Karpas-422 (cell line): ENCODE measurements around the gene FAM186B. TPM values are rescaled to one million over a fixed set of nuclear protein-coding genes. Genes with fewer than 3 reads are reported as not detected.

Experiments used
- DNase-seq: peaks from one replicate; pipeline ENCODE4 v3.0.0-alpha.2; 2015
- H2AFZ ChIP-seq: fragments of 200-600 bp; sonication (generic); 2 replicates; pipeline ENCODE4 v1.6.1; 2014; ENCODE audit warnings: antibody characterized with exemption, low read length, mixed read lengths
- H3K27ac ChIP-seq: fragments of 200-600 bp; sonication (generic); 2 replicates; pipeline ENCODE4 v1.5.1; 2014; ENCODE audit warnings: mild to moderate bottlenecking, low read length, moderate library complexity
- H3K27me3 ChIP-seq: fragments of 200-600 bp; sonication (generic); 2 replicates; pipeline ENCODE4 v1.6.1; 2014; ENCODE audit warnings: low read length, mixed read lengths
- H3K36me3 ChIP-seq: fragments of 200-600 bp; sonication (generic); 2 replicates; pipeline ENCODE4 v1.6.1; 2014; ENCODE audit warnings: low read length, mixed read lengths; ENCODE audit not compliant: insufficient read depth
- H3K4me1 ChIP-seq: fragments of 200-600 bp; sonication (generic); 2 replicates; pipeline ENCODE4 v1.6.1; 2014; ENCODE audit warnings: mild to moderate bottlenecking, low read length, mixed read lengths
- H3K4me2 ChIP-seq: fragments of 200-600 bp; sonication (generic); 2 replicates; pipeline ENCODE4 v1.6.1; 2014; ENCODE audit warnings: low read length, low read depth, mild to moderate bottlenecking; ENCODE audit not compliant: poor library complexity, severe bottlenecking
- H3K4me3 ChIP-seq: fragments of 200-600 bp; sonication (generic); 2 replicates; pipeline ENCODE4 v1.5.1; 2014; ENCODE audit warnings: mild to moderate bottlenecking, antibody characterized with exemption, low read length, mixed read lengths
- H3K79me2 ChIP-seq: fragments of 200-600 bp; sonication (generic); 2 replicates; pipeline ENCODE4 v1.6.1; 2014; ENCODE audit warnings: mild to moderate bottlenecking, low read length, mixed read lengths
- H3K9ac ChIP-seq: fragments of 200-600 bp; sonication (generic); 2 replicates; pipeline ENCODE4 v1.6.0; 2014; ENCODE audit warnings: low read length
- H3K9me2 ChIP-seq: fragments of 200-600 bp; sonication (generic), shearing (Covaris generic); replicated peaks from 2 replicates; pipeline ENCODE4 v1.6.0; 2014; ENCODE audit warnings: mild to moderate bottlenecking, low read length, moderate library complexity; ENCODE audit not compliant: insufficient read depth
- H3K9me3 ChIP-seq: fragments of 300-700, 200-600 bp; sonication (generic); 2 replicates; pipeline ENCODE4 v1.6.1; 2014; ENCODE audit warnings: low read length, mixed read lengths
- H4K20me1 ChIP-seq: fragments of 200-600 bp; sonication (generic); 2 replicates; pipeline ENCODE4 v1.6.1; 2014; ENCODE audit warnings: mild to moderate bottlenecking, antibody characterized with exemption, low read length, low read depth; ENCODE audit not compliant: insufficient read depth
- total RNA-seq: library from RNA; depleted of rRNA; stranded (reverse); fragments of >200 nt; shearing (Covaris generic); gene quantifications from 2 replicates; pipeline ENCODE4 v1.2.3, GENCODE V29; 2014; ENCODE audit warnings: low replicate concordance

FAM186B gene
- total RNA-seq, 1 experiment from 2014 or later = not detected

DNA sequence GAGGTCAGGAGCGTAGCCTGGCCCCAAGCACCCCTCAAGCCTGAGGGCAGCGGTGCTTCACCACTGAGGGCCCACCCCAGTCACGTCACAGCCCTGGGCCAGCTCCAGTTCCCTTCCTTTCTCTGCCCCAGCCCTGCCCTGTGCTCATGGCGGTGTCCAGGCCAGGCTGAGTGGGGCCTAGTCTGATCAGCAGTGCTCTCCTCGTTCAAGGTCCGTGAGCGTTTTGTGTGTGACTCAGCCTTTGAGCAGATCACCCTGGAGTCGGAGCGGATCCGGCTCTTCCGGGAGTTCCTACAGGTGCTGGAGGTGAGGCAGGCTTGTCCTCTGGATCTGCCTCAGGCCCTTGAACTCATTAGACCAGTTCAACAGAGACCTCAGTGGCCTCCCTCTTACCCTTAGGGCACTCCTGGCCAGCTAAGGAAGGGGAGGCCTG lies 36.9 kb upstream of the FAM186B start:
- H4K20me1 ChIP-seq = no peaks in the 10 kb centered on the region; the same call in 1 of the 2 replicates
- DNase-seq = no peak
- no peak overlapping the region for H3K9ac ChIP-seq
- H3K4me3 ChIP-seq = no peak overlapping the region
- no peaks in the 10 kb centered on the region for H3K9me2 ChIP-seq
- H3K4me2 ChIP-seq = no peak overlapping the region
- H3K27ac ChIP-seq = no peak overlapping the region
- H2AFZ ChIP-seq = no peak overlapping the region
- H3K36me3 ChIP-seq = no peaks in the 10 kb centered on the region
- no peaks in the 10 kb centered on the region for H3K79me2 ChIP-seq
- H3K27me3 ChIP-seq = no peaks in the 10 kb centered on the region
- H3K9me3 ChIP-seq = no peaks in the 10 kb centered on the region
- H3K4me1 ChIP-seq = peaks cover 7% of the 10 kb centered on the region

GRCh38 chr12:49641748-49642369 lies 36.4 kb upstream of the FAM186B start:
- Histone ChIP-seq H3K9me2 (no peaks in the 10 kb centered on the region), H3K79me2 (no peaks in the 10 kb centered on the region), H3K36me3 (no peaks in the 10 kb centered on the region), H3K9me3 (no peaks in the 10 kb centered on the region), H4K20me1 (no peaks in the 10 kb centered on the region; the same call in 1 of the 2 replicates), H2AFZ (no peak overlapping the region), H3K4me3 (no peak overlapping the region), H3K27ac (no peak overlapping the region), H3K27me3 (no peaks in the 10 kb centered on the region), H3K9ac (no peak overlapping the region), H3K4me1 (peaks cover 7% of the 10 kb centered on the region), H3K4me2 (no peak overlapping the region)
- no peak for DNase-seq

DNA sequence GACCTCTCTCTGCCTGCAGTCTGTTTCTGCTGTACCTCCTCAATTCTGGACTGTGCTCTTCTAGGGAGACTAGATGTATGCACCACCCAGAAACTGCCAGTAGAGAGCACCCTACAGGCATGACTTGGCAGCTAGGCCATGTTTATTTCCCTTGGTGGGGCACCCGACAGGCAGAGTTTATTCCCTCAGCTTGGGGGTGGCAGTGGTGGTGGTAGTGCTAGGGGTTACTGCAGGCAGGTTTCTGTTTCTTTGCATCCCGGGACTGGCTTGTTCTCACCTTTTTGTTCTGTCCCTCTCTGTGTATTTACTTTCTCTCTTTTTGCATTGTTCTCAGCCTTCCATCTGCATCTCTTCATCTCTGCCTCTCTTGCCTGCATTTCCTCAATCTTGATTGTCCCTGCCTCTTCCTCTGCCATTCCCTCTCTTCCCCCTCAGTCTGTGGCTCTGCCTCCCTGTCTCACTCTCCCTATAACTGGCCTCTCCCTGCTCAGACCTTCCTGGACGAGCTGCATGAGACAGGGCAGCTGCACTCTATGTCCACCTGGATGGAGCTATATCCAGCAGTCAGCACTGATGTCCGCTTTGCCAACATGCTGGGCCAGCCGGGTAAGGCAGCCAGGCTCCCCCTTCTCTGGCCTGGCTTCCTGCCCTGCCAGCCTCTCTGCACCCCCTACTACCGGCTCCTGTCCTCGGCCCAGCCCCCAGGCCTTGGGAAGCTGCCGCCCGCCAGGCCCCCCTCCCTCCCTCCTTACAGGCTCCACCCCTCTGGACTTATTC lies 31.7 kb upstream of the FAM186B start:
- no peaks in the 10 kb centered on the region for H3K27me3 ChIP-seq
- peaks cover 4% of the 10 kb centered on the region for H3K4me1 ChIP-seq
- H3K4me3 ChIP-seq = no peak overlapping the region
- no peaks in the 10 kb centered on the region for H3K9me2 ChIP-seq
- peak; percentile 87 for DNase-seq
- no peaks in the 10 kb centered on the region; the same call in 1 of the 2 replicates for H4K20me1 ChIP-seq
- no peak overlapping the region for H3K27ac ChIP-seq
- no peaks in the 10 kb centered on the region for H3K9me3 ChIP-seq
- H3K79me2 ChIP-seq = no peaks in the 10 kb centered on the region
- H3K36me3 ChIP-seq = no peaks in the 10 kb centered on the region
- H3K4me2 ChIP-seq = no peak overlapping the region
- H2AFZ ChIP-seq = no peak overlapping the region
- no peak overlapping the region for H3K9ac ChIP-seq

- H3K79me2 ChIP-seq = no peaks in the 10 kb centered on the region
- H2AFZ ChIP-seq = no peak overlapping the region
- no peak for DNase-seq
- H3K36me3 ChIP-seq = no peaks in the 10 kb centered on the region
- no peak overlapping the region for H3K4me3 ChIP-seq
- no peaks in the 10 kb centered on the region for H3K9me3 ChIP-seq
- H3K9ac ChIP-seq = no peak overlapping the region
- H4K20me1 ChIP-seq = no peaks in the 10 kb centered on the region; the same call in 1 of the 2 replicates
- no peaks in the 10 kb centered on the region for H3K9me2 ChIP-seq
- H3K4me1 ChIP-seq = peaks cover 4% of the 10 kb centered on the region
- no peaks in the 10 kb centered on the region for H3K27me3 ChIP-seq
- H3K4me2 ChIP-seq = no peak overlapping the region
- H3K27ac ChIP-seq = no peak overlapping the region
These were observed 31.1 kb upstream of the FAM186B start for GRCh38 chr12:49636574-49636973.

GRCh38 chr12:49635656-49636055 lies 30.2 kb upstream of the FAM186B start:
- Histone ChIP-seq H3K9me2 (no peaks in the 10 kb centered on the region), H3K27me3 (no peaks in the 10 kb centered on the region), H3K79me2 (no peaks in the 10 kb centered on the region), H3K36me3 (no peaks in the 10 kb centered on the region), H3K9me3 (no peaks in the 10 kb centered on the region), H3K27ac (no peak overlapping the region), H4K20me1 (no peaks in the 10 kb centered on the region), H2AFZ (no peak overlapping the region), H3K9ac (no peak overlapping the region), H3K4me1 (peaks cover 4% of the 10 kb centered on the region), H3K4me2 (no peak overlapping the region), H3K4me3 (no peak overlapping the region)
- no peak for DNase-seq

GRCh38 chr12:49635036-49635435 lies 29.6 kb upstream of the FAM186B start:
- Histone ChIP-seq H3K27ac (no peak overlapping the region), H3K27me3 (no peaks in the 10 kb centered on the region), H3K4me2 (no peak overlapping the region), H3K9ac (no peak overlapping the region), H4K20me1 (no peaks in the 10 kb centered on the region), H3K79me2 (no peaks in the 10 kb centered on the region), H3K4me1 (peaks cover 4% of the 10 kb centered on the region), H2AFZ (no peak overlapping the region), H3K9me2 (no peaks in the 10 kb centered on the region), H3K36me3 (no peaks in the 10 kb centered on the region), H3K4me3 (no peak overlapping the region), H3K9me3 (no peaks in the 10 kb centered on the region)
- DNase-seq = no peak

DNA sequence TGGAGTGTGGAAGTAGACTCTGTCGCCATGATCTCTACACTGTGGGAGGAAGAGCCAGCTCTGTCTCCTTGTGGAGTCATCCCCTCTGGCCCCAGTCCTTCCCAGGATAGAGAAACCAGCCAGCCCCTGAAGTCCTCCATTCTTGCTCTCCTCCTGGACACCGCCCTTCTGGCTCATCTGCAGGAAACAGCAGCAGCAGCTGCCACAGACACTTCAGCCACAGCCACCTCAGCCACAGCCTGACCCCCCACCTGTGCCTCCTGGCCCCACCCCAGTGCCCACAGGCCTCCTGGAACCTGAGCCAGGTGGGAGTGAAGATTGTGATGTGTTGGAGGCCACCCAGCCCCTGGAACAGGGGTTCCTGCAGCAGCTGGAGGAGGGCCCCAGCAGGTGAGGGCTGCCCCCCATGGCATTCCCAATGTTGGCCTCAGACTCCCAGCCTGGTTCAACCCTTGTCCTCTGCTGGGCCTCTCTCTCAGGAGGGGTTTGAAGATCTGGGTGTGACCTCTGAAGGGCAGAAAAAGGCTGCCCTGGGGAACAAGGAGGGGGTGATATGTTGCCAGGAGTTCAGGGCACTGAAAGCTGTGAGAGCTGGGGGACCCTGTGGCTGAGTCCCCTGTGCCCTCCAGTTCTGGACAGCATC lies 28.4 kb upstream of the FAM186B start:
- Histone ChIP-seq H3K79me2 (no peaks in the 10 kb centered on the region), H3K9me2 (no peaks in the 10 kb centered on the region), H3K4me3 (no peak overlapping the region), H4K20me1 (no peaks in the 10 kb centered on the region), H3K4me2 (no peak overlapping the region), H3K27ac (no peak overlapping the region), H3K9ac (no peak overlapping the region), H3K4me1 (no peaks in the 10 kb centered on the region), H3K27me3 (no peaks in the 10 kb centered on the region), H3K36me3 (no peaks in the 10 kb centered on the region), H2AFZ (no peak overlapping the region), H3K9me3 (no peaks in the 10 kb centered on the region)
- no peak for DNase-seq

GRCh38 chr12:49632986-49633702 lies 27.7 kb upstream of the FAM186B start:
- Histone ChIP-seq H3K4me2 (no peak overlapping the region), H2AFZ (no peak overlapping the region), H3K27me3 (no peaks in the 10 kb centered on the region), H3K9ac (no peak overlapping the region), H3K79me2 (no peaks in the 10 kb centered on the region), H4K20me1 (no peaks in the 10 kb centered on the region), H3K36me3 (no peaks in the 10 kb centered on the region), H3K27ac (no peak overlapping the region), H3K9me2 (no peaks in the 10 kb centered on the region), H3K4me1 (no peaks in the 10 kb centered on the region), H3K4me3 (no peak overlapping the region), H3K9me3 (no peaks in the 10 kb centered on the region)
- no peak for DNase-seq
